ENCODE measurements around the gene MEGF11. TPM values are rescaled to one million over a fixed set of nuclear protein-coding genes. Genes with fewer than 3 reads are reported as not detected.

Gene MEGF11
- total RNA-seq, 1 experiment from 2014 or later, result 0.09 TPM

- Mint-ChIP-seq H3K4me1 (ENCODE audit: low read depth, unreplicated experiment) (no peaks in the 10 kb centered on the region), H3K4me3 (ENCODE audit: low read depth, unreplicated experiment) (no peak overlapping the region), H3K36me3 (ENCODE audit: insufficient read depth, unreplicated experiment) (no peaks in the 10 kb centered on the region), H3K27ac (ENCODE audit: unreplicated experiment) (no peak overlapping the region), H3K27me3 (ENCODE audit: unreplicated experiment) (peaks cover 83% of the 10 kb centered on the region), H3K9me3 (ENCODE audit: low read depth, unreplicated experiment) (no peaks in the 10 kb centered on the region)
- TF ChIP-seq, protein P1, sequence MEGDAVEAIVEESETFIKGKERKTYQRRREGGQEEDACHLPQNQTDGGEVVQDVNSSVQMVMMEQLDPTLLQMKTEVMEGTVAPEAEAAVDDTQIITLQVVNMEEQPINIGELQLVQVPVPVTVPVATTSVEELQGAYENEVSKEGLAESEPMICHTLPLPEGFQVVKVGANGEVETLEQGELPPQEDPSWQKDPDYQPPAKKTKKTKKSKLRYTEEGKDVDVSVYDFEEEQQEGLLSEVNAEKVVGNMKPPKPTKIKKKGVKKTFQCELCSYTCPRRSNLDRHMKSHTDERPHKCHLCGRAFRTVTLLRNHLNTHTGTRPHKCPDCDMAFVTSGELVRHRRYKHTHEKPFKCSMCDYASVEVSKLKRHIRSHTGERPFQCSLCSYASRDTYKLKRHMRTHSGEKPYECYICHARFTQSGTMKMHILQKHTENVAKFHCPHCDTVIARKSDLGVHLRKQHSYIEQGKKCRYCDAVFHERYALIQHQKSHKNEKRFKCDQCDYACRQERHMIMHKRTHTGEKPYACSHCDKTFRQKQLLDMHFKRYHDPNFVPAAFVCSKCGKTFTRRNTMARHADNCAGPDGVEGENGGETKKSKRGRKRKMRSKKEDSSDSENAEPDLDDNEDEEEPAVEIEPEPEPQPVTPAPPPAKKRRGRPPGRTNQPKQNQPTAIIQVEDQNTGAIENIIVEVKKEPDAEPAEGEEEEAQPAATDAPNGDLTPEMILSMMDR (IDR thresholded peaks at IDR 0.05; ENCODE audit: unreplicated experiment), result no peak
- intact Hi-C loops (cut with micrococcal nuclease; ENCODE audit: unreplicated experiment), result no loop called here
- BruUV-seq (replicated peaks), result no TSS peak
- CTCF ChIA-PET, result no interaction called here
- DNase-seq, result no peak
These were observed 11.7 kb downstream of the MEGF11 start for GRCh38 chr15:66241908-66242285.

DNA sequence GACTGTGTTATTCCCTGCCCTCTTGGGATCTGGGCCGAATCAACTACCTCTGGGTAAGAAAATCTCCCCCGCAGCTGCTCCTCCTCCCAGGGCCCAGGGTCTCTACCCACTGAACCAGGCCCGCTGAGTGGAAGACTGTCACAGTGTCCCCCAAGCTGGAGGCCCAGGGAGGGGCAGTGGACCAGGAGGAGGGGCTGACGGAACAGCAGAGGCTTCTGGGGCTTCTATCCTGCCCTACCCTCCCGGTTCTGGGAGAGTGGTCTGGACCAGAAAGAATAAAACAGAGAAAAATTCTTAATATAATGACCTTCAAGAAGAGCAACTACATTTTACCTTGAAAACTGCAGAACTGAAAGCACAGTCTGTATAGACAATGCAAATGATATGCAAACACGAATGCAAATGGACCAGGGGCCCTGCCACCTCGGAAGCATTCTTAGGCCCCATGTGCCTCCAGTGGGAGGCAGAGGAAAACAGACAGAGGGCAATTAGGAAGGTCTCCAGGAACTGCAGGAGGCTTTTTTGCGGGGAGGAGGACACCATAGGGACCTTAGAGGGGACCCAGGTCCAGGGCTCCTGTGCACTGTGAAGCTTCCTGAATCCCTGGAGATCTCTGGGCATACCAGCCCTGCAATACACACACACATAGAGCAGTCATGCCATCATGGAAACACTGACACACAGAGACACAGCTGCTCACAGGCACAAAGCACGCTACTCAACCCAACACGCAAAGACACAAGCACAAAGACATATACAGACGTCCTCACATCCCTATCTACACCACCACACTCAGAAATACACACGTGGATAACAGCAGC, 12.3 kb downstream of the MEGF11 start:
- H3K9me3 Mint-ChIP-seq (ENCODE audit: low read depth, unreplicated experiment), result no peaks in the 10 kb centered on the region
- no TSS peak for BruUV-seq (replicated peaks)
- H3K27me3 Mint-ChIP-seq (ENCODE audit: unreplicated experiment), result peaks cover 89% of the 10 kb centered on the region
- no peak for DNase-seq
- H3K4me3 Mint-ChIP-seq (ENCODE audit: low read depth, unreplicated experiment), result no peak overlapping the region
- TF ChIP-seq, protein P1 (IDR thresholded peaks at IDR 0.05; ENCODE audit: unreplicated experiment), result no peak
- intact Hi-C loops (cut with micrococcal nuclease; ENCODE audit: unreplicated experiment), result no loop called here
- CTCF ChIA-PET, result no interaction called here
- H3K4me1 Mint-ChIP-seq (ENCODE audit: low read depth, unreplicated experiment), result no peaks in the 10 kb centered on the region
- no peaks in the 10 kb centered on the region for H3K36me3 Mint-ChIP-seq (ENCODE audit: insufficient read depth, unreplicated experiment)
- no peak overlapping the region for H3K27ac Mint-ChIP-seq (ENCODE audit: unreplicated experiment)

GRCh38 chr15:66240240-66240794, 13.2 kb downstream of the MEGF11 start:
- Mint-ChIP-seq H3K27ac (ENCODE audit: unreplicated experiment) (no peak overlapping the region), H3K4me3 (ENCODE audit: low read depth, unreplicated experiment) (no peak overlapping the region), H3K36me3 (ENCODE audit: insufficient read depth, unreplicated experiment) (no peaks in the 10 kb centered on the region), H3K9me3 (ENCODE audit: low read depth, unreplicated experiment) (no peaks in the 10 kb centered on the region), H3K27me3 (ENCODE audit: unreplicated experiment) (peaks cover 91% of the 10 kb centered on the region), H3K4me1 (ENCODE audit: low read depth, unreplicated experiment) (no peaks in the 10 kb centered on the region)
- TF ChIP-seq, protein P1 (IDR thresholded peaks at IDR 0.05; ENCODE audit: unreplicated experiment), result no peak
- intact Hi-C loops (cut with micrococcal nuclease; ENCODE audit: unreplicated experiment), result no loop called here
- CTCF ChIA-PET, result no interaction called here
- DNase-seq, result no peak
- BruUV-seq (replicated peaks), result no TSS peak

DNA sequence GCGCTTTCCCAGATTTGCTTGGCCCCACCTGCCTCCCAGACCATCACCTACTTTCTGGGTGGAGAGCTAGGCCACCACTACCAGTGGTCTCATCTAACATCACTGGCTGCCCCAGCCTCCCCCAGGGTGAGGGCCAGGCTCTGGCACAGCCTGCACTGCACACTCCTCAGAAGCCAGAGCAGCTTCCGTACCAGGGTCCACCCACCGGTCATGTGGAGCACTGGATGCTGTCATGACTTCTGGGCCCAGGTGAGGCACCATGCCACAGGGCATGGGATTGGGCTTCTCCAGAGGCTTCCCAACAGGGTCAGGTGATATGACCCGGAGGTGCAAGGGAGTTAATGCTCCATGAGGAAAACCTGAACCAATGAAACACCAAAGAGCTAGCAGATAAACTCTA, 14.0 kb downstream of the MEGF11 start:
- intact Hi-C loops (cut with micrococcal nuclease; ENCODE audit: unreplicated experiment), result no loop called here

More for the DNA sequence above, 14.0 kb downstream of the MEGF11 start:
- no peak overlapping the region for H3K27ac Mint-ChIP-seq (ENCODE audit: unreplicated experiment)
- BruUV-seq (replicated peaks), result no TSS peak
- no peaks in the 10 kb centered on the region for H3K9me3 Mint-ChIP-seq (ENCODE audit: low read depth, unreplicated experiment)
- TF ChIP-seq, protein P1 (IDR thresholded peaks at IDR 0.05; ENCODE audit: unreplicated experiment), result no peak
- CTCF ChIA-PET, result no interaction called here
- DNase-seq, result no peak
- peaks cover 91% of the 10 kb centered on the region for H3K27me3 Mint-ChIP-seq (ENCODE audit: unreplicated experiment)
- no peaks in the 10 kb centered on the region for H3K4me1 Mint-ChIP-seq (ENCODE audit: low read depth, unreplicated experiment)
- H3K4me3 Mint-ChIP-seq (ENCODE audit: low read depth, unreplicated experiment), result no peak overlapping the region
- H3K36me3 Mint-ChIP-seq (ENCODE audit: insufficient read depth, unreplicated experiment), result no peaks in the 10 kb centered on the region
